HL-60/S4 treated with retinoic acid at 250 ng/mL for 4 days and 3 days (cell line): ENCODE measurements around the gene ZFYVE28.
"Not testable (repeated sequence)": the region's sequence is repeated elsewhere in the genome, so short reads cannot be mapped to it uniquely, and the experiment has no call there.

ENCODE experiments used
- in situ Hi-C: fragments of 300-500 bp; cut with MboI; formaldehyde crosslinking; loops from 2 replicates; pipeline ENCODE4 v1.7.0; 2022; ENCODE audit warnings: low sequenced_read_pairs

Gene ZFYVE28

DNA sequence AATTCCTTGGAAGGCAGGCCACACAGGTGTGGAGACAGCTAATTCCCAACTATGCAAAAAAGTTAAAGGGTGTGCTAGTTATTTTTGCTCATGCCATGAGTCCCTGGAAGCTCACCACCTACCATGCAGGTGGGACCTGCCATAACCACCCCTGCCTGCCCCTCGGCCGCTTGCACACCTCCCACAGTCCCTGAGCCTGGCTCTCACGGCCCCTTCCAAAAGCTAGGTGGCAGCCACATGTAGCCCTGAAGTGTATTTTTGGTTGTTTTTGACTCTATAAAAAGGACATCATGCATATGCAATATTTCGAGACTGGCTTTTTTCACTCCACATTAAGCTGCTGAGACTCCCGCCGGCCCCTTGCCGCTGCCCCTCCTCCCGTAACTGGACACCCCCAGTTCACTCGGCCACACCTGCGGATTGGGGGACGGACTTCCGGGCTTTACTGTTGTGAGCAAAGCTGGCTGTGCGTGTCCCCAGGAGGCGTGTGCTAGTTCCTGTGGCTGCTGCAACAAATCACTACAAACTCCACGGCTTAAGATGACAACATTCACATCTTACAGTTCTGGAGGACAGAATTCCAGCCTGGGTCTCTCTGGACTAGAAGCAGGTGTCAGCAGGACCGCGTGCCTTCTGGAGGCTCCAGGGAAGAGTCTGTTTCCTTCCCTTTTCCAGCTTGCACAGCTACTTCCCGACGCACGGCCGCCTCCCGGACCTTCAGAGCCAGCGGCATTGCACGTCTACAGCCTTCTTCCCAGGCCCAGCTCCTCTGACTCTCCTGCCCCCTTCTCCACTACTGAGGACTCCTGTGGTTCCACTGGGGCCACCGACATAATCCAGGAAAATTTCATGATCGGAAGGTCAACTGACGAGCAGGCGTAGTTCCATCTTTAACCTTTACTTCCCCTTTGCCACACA is 24.8 kb downstream of the ZFYVE28 start:
- in situ Hi-C loops, result no loop called here

DNA sequence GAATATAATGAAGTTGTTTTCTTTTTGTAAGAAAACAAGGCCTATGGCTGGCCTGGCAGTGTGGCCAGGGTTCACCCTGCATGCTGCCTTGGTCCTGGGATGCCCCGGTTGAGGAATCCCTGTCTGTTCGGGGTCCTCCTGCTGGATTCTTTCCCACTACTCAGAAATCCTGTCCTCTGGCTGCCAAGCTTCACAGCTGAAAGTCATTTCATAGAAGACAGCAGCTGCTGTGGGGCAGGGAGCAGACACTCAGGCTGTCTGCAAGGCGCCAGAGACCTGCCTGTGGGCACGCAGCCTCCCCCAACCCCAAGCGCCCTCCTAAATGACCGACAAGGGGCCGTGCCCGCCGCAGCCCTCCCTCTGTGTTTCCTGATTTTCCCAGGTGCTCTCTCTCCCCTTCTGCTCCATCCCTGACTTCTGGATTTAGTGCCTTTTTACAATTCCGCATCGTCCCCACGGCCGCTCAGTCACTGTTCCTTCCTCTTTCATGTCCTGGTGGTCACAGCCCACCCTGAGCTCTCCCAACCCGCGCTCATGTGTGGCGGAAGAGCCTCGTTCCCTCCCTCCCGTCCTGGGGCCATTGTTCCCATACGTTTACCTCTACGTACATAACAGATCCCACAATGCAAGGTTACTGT is 27.5 kb downstream of the ZFYVE28 start:
- in situ Hi-C loops, result no loop called here

DNA sequence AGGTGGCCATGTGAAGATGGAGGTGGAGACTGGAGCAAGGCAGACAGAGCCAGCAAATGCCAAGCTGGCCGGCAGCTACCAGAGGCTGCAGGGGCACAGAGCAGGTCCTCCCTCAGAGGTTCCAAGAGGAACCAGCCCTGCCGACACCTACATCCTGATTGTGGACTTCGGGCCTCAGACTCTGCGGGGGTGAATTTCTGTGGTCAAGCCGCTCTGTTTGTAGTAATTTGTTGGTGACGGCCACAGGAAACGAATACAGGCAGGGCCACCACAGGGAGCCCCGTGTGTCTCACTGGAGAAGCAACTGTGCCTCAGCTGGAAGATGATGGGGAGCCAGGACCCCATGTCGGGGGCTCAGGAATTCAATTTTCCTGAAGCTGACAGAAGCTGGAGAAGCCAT is 28.3 kb downstream of the ZFYVE28 start:
- in situ Hi-C loops, result no loop called here

DNA sequence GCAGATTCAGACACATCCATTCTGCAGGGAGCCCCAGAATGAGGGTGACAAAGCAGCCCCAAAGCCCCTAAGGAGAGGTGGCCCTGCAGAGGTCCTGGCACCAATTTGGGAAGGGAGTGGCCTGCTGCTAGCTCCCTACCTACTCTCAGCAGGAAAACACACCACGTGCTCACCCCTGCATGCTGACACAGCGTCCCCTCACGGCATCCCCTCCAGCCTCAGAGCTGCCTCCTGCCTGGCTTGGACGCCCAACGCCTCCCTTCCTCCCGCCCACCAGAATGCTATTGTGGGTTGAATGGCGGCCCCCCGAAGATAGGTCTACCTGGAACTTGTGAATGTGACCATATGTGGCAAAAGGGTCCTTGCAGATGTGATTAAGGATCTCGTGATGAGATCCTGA is 28.8 kb downstream of the ZFYVE28 start:
- in situ Hi-C loops, result no loop called here

DNA sequence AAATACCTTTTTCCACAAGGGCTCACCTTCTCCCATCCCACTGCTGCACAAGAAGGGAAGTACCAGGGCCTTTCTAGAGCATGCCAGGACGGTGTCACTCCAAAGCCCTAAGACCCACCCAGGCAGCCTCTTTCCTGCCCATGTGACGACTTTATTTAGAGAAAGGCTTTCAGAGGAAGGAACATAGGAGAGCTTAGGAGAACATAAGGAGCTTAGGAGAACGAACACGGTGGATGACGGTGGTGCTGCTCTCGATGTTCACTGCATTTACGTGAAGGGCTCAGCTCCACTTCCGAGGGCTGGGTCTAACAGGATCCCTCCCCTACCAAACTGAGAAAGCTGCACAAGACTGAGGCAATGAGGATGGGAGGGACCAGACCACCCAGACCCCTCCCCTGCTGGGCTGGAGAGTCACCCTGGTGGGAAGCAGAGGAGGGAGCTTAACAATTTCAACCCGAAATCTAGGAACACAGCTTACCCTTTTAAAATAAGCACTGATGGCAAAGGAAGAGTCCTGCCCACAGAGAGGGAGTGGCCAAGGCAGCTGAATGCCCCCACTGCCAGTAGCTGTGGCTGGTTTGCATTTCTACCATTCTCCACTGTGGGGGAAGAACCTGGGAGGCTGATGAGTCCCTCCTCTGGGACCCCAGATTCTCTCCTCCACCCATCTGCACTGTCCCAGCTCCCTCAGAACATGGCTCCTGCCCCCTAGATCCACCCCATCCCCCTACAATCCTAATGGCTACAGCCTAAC is 29.8 kb downstream of the ZFYVE28 start:
- in situ Hi-C loops, result no loop called here

DNA sequence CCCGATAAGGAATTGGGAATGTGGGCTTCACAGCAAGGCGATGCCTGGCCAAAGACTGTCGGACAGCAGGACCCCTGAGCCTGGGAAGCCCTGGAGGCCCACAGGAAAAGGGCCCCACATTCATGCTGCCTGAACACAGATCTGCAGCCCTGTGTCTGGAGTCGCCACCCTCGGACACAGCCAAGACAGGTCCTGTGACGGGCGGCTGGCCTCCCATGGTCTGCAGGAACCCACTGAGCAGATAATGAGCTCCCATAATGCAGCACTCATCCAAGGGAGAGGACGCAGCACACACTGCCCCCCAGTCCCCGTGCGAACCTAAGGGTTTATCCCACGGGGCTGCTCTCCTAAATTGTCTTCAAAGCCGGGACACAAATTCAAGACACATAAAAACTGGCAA is 30.6 kb downstream of the ZFYVE28 start:
- in situ Hi-C loops, result no loop called here

DNA sequence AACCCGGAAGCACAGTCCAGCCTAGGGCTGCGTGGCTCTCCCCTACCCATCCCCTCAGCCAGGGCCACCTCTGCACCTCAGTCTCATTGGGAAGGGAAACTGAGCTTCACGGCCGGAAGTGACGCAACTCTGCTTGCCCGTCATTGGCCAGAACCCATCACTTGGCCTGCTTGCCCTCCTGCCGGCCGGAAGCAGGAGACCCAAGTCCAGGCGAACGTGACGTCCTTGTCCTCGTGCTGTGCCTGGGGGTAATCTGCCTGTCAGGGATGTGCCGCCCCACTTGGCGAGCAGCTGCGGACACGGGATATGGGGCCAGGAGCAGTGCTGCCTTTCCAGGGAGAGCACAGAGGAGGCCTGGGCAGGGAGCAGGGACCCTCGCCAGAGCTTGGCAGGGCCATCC is 31.2 kb downstream of the ZFYVE28 start:
- in situ Hi-C loops, result no loop called here

DNA sequence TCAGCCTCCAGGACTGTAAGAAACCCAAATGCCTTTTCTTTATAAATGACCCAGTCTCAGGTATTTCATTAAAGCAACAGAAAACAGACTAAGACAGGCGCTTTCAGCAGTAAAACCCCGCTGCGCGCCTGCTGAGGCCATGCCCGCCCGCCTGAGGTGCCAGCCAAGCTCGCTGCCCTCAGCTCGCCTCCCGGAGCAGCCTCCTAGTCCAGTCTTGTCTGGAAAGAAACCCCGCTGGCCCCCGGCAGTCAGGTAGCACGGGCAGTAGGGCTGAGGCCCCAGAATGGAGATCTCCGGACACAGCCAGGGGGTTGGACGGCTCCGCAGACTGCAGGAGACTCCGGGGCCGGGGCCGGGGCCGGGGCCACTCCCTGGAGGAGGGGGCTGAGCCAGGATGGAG is 31.7 kb downstream of the ZFYVE28 start:
- in situ Hi-C loops, result no loop called here

DNA sequence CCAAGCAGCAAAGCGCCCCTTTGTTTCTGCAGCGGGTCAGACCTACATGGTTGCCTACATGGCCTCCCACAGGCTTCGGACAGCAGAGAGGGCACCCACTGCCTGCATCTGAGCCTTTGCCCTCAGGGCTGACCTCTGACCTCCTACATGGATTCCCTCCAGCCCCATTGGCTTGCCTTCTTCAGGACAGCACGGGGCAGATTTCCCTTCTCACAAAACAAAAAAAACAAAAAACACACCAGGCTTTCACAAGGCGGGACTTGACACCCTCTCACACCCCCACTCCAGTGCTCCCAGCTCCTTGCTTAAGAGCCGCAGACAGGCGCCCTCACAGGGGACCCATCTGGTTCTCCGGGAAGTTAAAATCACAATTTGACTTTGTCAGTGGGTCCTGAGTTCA is 32.9 kb downstream of the ZFYVE28 start:
- in situ Hi-C loops, result no loop called here

DNA sequence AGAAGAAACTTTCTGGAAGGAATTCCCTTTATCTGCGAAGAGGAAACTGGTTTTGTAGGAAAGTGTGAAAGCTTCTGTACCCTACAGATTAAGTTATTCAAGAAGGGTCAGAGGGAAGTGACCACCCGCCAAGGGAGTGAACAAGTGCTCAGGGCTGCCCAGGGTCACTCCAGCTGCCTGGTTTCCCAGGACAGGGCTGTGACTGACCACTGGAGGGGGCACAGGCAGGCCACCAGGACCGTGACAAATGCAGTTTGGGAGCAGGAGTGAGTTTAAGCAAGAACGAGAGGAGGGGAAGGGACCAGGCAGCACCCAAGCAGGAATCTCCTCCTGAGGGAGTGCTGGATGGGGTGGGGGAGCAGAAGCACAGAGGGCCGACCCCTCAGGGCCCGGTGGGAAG is 34.2 kb downstream of the ZFYVE28 start:
- in situ Hi-C loops, result no loop called here

DNA sequence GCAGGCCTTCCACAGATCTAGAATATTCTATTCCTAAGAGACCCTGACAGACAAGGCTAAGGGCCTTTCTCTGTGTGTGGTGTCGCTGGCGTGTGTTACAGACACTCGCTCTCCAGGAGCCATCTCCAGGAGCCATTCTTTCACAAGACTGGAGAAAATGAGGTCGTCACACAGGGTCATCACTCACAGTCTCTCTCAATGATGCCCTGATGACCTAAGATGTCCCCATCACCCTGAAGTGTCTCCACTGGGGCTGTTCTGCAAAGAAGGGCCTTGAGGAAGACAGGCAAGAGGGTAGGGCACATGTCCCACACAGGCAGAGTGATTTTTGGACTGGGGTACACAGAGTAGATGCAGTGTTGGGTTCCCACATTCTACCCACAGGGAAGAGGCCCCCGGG is 34.7 kb downstream of the ZFYVE28 start:
- in situ Hi-C loops, result no loop called here

DNA sequence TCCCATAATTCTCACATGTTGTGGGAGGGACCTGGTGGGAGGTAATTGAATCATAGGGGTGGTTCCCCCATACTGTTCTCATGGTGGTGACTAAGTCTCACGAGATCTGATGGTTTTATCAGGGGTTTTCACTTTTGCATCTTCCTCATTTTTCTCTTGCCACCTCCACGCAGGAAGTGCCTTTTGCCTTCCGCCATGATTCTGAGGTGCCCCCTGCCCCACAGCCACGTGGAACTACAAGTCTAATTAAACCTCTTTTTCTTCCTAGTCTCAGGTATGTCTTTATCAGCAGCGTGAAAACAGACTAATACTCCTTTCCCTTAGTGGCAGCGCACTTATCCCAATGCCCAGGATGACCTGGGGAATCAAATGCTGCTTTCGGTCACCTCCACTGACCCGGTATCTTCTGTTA is 35.2 kb downstream of the ZFYVE28 start:
- in situ Hi-C loops, result not testable (repeated sequence)

DNA sequence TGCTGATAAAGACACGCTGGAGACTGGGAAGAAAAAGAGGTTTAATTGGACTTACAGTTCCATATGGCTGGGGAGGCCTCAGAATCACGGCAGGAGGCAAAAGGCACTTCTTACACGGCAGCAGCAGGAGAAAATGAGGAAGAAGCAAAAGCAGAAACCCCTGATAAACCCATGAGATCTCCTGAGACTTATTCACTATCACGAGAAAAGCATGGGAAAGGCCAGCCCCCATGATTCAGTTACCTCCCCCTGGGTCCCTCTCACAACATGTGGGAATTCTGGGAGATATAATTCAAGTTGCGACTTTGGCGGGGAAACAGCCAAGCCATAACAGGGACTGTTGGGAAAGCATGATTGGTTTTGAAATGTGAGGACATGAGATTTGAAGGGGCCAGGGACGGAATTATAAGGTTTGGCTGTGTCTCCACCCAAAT is 35.7 kb downstream of the ZFYVE28 start:
- in situ Hi-C loops, result not testable (repeated sequence)

DNA sequence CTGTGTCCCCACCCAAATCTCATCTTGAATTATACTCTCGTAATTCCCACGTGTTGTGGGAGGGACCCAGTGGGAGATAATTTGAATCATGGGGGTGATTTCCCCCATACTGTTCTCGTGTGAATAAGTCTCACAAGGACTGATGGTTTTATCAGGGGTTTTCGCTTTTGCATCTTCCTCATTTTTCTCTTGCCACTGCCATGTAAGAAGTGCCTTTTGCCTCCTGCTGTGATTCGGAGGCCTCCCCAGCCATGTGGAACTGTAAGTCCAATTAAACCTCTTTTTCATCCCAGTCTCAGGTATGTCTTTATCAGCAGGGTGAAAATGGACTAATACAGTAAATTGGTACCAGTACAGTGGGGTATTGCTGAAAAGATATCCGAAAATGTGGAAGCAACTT is 37.9 kb downstream of the ZFYVE28 start:
- in situ Hi-C loops, result not testable (repeated sequence)

DNA sequence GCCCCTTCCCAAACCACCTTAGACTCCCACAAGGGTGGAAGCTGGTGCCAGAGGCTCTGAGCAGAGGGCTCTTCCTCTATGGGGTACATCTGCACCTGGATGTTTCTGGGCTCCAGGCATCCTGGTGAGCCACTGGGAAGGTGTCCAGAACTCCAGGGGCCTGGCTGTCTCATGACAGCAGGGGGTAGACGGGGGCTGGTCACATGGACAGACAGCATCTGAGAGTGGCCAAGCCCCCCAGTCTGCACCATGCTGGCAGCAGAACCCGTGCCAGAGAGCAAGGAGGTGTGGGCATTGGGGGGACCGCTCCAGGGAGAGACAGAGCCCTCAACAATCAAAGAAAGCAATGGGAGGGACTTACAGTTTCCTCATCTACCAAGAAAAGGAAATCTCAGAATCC is 39.5 kb downstream of the ZFYVE28 start:
- in situ Hi-C loops, result no loop called here

DNA sequence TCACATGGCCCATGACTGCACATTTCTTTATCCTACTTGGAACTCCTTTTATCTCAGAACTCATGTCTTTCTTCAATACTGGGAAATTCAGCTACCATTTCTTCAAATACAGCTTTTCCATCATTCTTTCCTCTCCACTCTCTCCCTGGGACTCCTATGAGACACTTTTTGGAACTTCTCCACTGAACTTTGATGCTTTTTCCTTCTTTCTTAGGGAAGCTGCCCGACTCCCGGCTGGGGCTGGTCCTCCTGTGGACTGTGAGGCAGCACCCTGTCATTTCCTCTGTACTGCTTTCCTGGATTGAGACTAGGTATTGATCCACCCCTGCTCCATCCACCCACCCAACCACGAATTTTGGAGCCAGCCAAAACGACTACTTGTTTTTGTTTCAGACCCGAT is 40.0 kb downstream of the ZFYVE28 start:
- in situ Hi-C loops, result no loop called here

DNA sequence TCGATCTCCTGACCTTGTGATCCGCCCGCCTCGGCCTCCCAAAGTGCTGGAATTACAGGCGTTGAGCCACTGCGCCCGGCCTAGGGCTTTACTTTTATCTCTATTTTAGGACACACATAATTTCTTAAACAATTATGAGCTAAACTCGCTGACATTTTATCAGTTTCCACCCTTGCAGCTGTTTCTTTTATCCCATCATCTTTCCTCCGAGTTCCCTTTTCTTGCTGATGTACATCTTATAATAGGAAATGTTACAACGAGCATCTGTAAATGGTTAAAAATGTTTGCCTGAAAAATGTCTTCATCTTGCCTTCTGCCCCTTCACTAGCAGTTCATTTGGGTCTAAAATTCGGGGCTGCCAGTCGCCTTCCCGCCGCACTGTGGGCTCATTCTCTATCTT is 41.2 kb downstream of the ZFYVE28 start:
- in situ Hi-C loops, result no loop called here

DNA sequence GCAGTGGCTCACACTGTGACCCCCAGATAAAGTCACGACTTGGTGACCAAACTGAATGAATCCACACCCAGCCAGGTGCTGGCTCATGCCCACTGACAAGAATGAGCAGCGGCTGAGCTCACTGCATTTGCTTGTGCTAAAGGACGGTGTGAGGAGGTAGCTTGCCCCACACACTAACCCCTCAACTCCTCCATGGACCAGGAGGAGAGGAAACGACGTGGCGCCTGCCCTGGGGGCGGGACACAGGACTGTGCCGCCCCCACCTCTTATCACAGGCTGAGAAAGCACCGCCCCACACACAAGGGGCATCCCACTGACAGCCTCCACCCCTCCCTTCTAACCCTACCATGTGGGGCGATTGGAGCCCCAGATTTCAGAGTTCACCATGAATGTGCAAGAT is 43.0 kb downstream of the ZFYVE28 start:
- in situ Hi-C loops, result no loop called here

DNA sequence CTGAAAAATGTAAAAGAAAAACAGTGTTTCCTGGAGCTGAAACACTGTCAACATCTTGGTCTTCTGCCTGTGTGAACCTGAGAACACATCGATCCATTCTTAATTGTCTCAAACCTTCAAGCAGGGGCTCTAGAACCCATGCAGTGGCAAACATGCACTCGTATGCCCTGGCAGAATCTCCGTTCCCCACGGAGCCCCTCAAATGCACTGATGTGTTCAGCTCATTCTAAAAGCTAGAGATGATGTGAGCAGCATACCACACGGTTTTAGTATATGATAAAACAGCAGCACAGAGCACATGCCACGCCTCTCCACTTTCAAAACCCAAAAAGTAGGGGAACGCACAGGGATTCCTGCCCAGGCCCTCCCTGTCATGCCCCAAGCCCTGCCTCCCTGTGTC is 44.9 kb downstream of the ZFYVE28 start:
- in situ Hi-C loops, result no loop called here

DNA sequence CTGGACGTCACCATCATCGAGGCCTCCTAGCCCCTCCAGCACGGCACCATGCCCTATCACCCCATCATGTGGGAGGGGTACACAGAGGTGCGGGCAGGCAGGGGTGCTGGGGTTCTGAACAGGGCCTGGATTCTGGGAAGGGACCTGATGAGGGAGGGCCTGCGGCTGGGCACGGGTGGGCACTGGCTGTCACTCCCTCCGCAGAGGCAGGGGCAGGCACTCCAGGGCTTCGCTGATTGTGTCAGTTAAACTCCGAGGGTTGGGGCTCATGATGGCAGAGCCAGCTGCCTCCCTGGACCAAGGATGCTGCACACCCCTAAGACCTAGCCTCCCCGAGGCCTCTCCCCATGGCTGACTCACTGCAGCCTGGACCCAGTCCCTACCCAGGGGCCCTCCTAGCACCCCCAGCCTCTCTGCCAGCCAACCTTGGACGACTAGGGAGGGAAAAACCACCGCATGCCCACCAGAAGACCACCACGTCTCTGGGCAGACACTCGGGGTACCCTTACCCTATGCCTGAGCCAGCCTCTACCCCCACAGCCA is 45.9 kb downstream of the ZFYVE28 start:
- in situ Hi-C loops, result no loop called here

DNA sequence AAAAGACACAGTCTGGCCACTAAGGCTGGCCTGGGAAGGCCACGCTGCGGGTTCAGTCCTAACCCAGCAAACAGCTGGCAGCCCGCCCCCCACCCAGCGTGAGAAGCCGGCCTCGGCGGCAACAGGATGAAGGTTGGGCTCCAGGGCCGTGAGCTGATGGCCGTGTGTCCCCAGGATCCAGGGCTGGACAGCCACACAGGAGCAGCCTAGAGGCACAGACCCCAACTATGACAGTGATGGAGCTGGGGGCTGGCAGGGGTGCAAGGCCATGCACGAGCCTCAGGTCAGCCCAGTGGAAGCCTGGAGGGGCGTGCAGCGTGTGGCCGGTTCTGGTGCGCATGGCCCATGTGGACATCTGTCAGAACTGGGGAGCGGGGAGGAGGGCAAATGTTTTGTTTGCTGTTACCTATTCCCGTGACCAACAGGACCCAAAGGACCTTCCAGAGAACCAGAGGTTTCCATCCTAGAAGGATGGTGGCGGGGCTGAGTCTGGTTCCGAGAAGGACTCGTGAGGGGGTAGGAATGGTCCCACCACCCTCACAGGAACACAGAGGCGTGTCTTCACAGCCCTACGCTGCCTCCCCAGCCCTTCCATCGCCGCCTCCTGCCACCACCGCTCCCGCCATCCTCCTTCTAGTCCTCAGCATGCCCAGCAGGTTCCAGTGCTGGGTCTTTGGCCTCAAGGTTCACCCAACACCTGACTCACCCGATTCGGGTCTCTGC is 46.5 kb downstream of the ZFYVE28 start:
- in situ Hi-C loops, result no loop called here
